C4-2B (cell line): ENCODE data around the gene NRXN3.

Source experiments
- CTCF ChIP-seq: fragments of 450-650 bp; conservative IDR thresholded peaks from 2 replicates; pipeline ENCODE4 v1.5.1; 2017; ENCODE audit warnings: mild to moderate bottlenecking
- ZFX ChIP-seq: fragments of 450-650 bp; IDR thresholded peaks from 2 replicates; pipeline ENCODE4 v1.6.1; 2017

GRCh38 chr14:79473651-79474050 lies 1303.5 kb downstream of the NRXN3 start:
- TF ChIP-seq CTCF: no peak
- no peak for TF ChIP-seq ZFX
